GM23248 (cell line): Measurements from ENCODE around the gene MOXD1. TPM values are rescaled to one million over a fixed set of nuclear protein-coding genes. Genes with fewer than 3 reads are reported as not detected.
"Not testable (repeated sequence)": the region's sequence is repeated elsewhere in the genome, so short reads cannot be mapped to it uniquely, and the experiment has no call there.

Experiments
- DNase-seq: peaks from one replicate; pipeline ENCODE4 v3.0.0-alpha.2; 2015
- H2AFZ ChIP-seq: fragments of 200-600 bp; sonication (generic); 2 replicates; pipeline ENCODE4 v1.6.1; 2016; ENCODE audit warnings: antibody characterized with exemption
- H3F3A ChIP-seq: fragments of 200-600 bp; sonication (generic); 2 replicates; pipeline ENCODE4 v1.6.1; 2016; ENCODE audit warnings: mild to moderate bottlenecking, antibody characterized with exemption, mixed run types; ENCODE audit not compliant: insufficient read depth
- H3K27ac ChIP-seq: fragments of 200-600 bp; sonication (generic); 2 replicates; pipeline ENCODE4 v1.5.1; 2016; ENCODE audit warnings: mild to moderate bottlenecking
- H3K27me3 ChIP-seq: fragments of 200-600 bp; sonication (generic); replicated peaks from 2 replicates; pipeline ENCODE4 v1.6.1; 2016; ENCODE audit warnings: mild to moderate bottlenecking; ENCODE audit not compliant: insufficient read depth
- H3K36me3 ChIP-seq: fragments of 200-600 bp; sonication (generic); 2 replicates; pipeline ENCODE4 v1.6.1; 2016; ENCODE audit warnings: low read depth, mild to moderate bottlenecking
- H3K4me1 ChIP-seq: fragments of 200-600 bp; sonication (generic); 2 replicates; pipeline ENCODE4 v1.6.1; 2016; ENCODE audit warnings: mild to moderate bottlenecking; ENCODE audit not compliant: insufficient read depth
- H3K4me2 ChIP-seq: fragments of 200-600 bp; sonication (generic); one replicate; pipeline ENCODE4 v1.6.1; 2016; ENCODE audit warnings: mild to moderate bottlenecking; ENCODE audit not compliant: unreplicated experiment
- H3K4me3 ChIP-seq: fragments of 200-600 bp; sonication (generic); 2 replicates; pipeline ENCODE4 v1.5.1; 2016; ENCODE audit warnings: mild to moderate bottlenecking
- H3K79me2 ChIP-seq: fragments of 200-600 bp; sonication (generic); 2 replicates; pipeline ENCODE4 v1.6.1; 2016; ENCODE audit warnings: mild to moderate bottlenecking; ENCODE audit not compliant: insufficient read depth
- H3K9ac ChIP-seq: fragments of 200-600 bp; sonication (generic); 2 replicates; pipeline ENCODE4 v1.6.1; 2016; ENCODE audit warnings: mild to moderate bottlenecking
- H3K9me2 ChIP-seq: fragments of 200-600 bp; sonication (generic); 2 replicates; pipeline ENCODE4 v1.6.1; 2016; ENCODE audit warnings: mixed run types, mild to moderate bottlenecking, moderate library complexity; ENCODE audit not compliant: insufficient read depth
- H3K9me3 ChIP-seq: fragments of 200-600 bp; sonication (generic); one replicate; pipeline ENCODE4 v1.6.1; 2017; ENCODE audit warnings: low read depth
- H4K20me1 ChIP-seq: fragments of 200-600 bp; sonication (generic); 2 replicates; pipeline ENCODE4 v1.6.0; 2016; ENCODE audit not compliant: insufficient read depth
- EZH2 ChIP-seq: fragments of 200-600 bp; sonication (generic); IDR thresholded peaks from 2 replicates; pipeline ENCODE4 v1.6.1; 2018; ENCODE audit warnings: antibody characterized with exemption, mild to moderate bottlenecking; ENCODE audit not compliant: insufficient read depth, poor library complexity, severe bottlenecking
- EZH2phosphoT487 ChIP-seq: fragments of 200-600 bp; sonication (generic); IDR thresholded peaks from 2 replicates; pipeline ENCODE4 v1.6.1; 2018; ENCODE audit warnings: antibody characterized with exemption, moderate library complexity, mild to moderate bottlenecking, low read depth; ENCODE audit not compliant: insufficient read depth
- whole genome bisulfite sequencing, 2 experiments: methylation state at CpG; one replicate each; pipeline ENCODE4 v1.1.6; 2015 to 2017; ENCODE audit warnings: low lambda C conversion rate in 2 of 2, low coverage in 1 of 2; ENCODE audit errors: missing lambda C conversion rate in 2 of 2; 5-methylcytosine and 5-hydroxymethylcytosine counted together
- in situ Hi-C: fragments of 300-500 bp; cut with MboI; formaldehyde crosslinking; loops from 2 replicates; pipeline ENCODE4 v1.15.0; 2020
- polyA plus RNA-seq: library from polyadenylated mRNA; unstranded; fragments of >200 nt; fragmentation: Nextera tagmentation; extraction: Ambion mirVana; gene quantifications from 2 replicates; pipeline ENCODE4 v1.2.1, GENCODE V29; 2016
- total RNA-seq: library from RNA; depleted of rRNA; stranded (reverse); fragments of >200 nt; shearing (Covaris generic); gene quantifications from 2 replicates; pipeline ENCODE4 v1.2.3, GENCODE V29; 2014

MOXD1 gene
- total and polyA plus RNA-seq, 2 experiments from 2014 or later: 528 to 557 TPM

DNA sequence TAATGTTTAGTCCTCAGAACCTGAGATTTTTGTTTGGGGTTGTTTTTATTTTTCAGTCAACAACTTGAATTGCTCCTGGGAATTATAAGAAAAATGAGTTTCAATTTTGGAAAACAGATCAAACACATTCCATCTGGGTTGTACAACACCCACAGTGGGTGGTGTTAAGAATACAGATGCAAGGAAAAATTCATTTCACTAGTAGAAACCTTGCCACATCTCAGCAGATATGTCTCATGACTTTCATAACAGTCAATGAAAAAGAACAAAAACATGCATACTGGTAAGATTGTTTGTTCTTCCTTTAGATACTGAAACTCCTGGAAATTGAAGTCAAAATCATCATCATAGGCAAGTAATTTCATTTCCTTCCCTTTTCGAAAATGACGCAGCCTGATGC lies 78.9 kb downstream of the MOXD1 start:
- Histone ChIP-seq H3F3A (peaks cover 44% of the 10 kb centered on the region), H3K79me2 (no peaks in the 10 kb centered on the region), H3K9me2 (no peaks in the 10 kb centered on the region), H4K20me1 (no peaks in the 10 kb centered on the region), H3K4me1 (peaks cover 35% of the 10 kb centered on the region), H3K9ac (peak overlapping the region; percentile 15; the same call in 1 of the 2 replicates), H3K9me3 (no peaks in the 10 kb centered on the region), H3K4me3 (no peak overlapping the region), H3K36me3 (peaks cover 41% of the 10 kb centered on the region), H2AFZ (no peak overlapping the region), H3K27ac (peak overlapping the region; percentile 64), H3K27me3 (no peaks in the 10 kb centered on the region), H3K4me2 (peak overlapping the region; percentile 62)
- DNase-seq: peak; percentile 79
- WGBS, 2 experiments: 69 to 71% methylated on average over 2 of the region's 2 CpGs
- no peak for TF ChIP-seq EZH2phosphoT487
- no peak for TF ChIP-seq EZH2
- in situ Hi-C loops: no loop called here

DNA sequence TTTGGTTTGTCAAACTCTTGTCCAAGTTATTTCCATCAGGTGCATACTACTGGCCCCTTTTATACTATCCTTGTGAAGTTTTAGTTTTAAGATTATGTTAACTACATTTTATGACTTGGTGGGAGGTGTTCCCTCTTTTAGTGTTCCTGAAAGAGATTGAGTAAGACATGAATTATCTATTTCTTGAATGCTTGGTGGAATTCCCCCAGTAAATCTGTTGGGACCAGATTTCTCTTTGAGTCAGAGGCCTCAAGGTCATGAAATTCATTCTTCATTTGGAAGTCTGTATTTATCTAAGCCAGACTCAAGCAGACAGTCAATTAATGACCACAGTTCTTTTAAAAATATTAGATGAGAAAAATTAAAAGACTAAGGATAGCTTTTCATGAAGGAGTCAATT lies 81.3 kb downstream of the MOXD1 start:
- Histone ChIP-seq H3K79me2 (peaks cover 5% of the 10 kb centered on the region; the same call in 1 of the 2 replicates), H3F3A (peaks cover 55% of the 10 kb centered on the region), H3K4me1 (peaks cover 35% of the 10 kb centered on the region), H4K20me1 (no peaks in the 10 kb centered on the region), H3K27ac (peak overlapping the region; percentile 8; the same call in 1 of the 2 replicates), H2AFZ (no peak overlapping the region), H3K4me2 (peak overlapping the region; percentile 34), H3K9me3 (peaks cover 5% of the 10 kb centered on the region), H3K27me3 (no peaks in the 10 kb centered on the region), H3K9me2 (no peaks in the 10 kb centered on the region), H3K36me3 (peaks cover 54% of the 10 kb centered on the region), H3K9ac (no peak overlapping the region), H3K4me3 (no peak overlapping the region)
- TF ChIP-seq EZH2phosphoT487 (no peak), EZH2 (no peak)
- in situ Hi-C loops: no loop called here
- peak; percentile 57 for DNase-seq

DNA sequence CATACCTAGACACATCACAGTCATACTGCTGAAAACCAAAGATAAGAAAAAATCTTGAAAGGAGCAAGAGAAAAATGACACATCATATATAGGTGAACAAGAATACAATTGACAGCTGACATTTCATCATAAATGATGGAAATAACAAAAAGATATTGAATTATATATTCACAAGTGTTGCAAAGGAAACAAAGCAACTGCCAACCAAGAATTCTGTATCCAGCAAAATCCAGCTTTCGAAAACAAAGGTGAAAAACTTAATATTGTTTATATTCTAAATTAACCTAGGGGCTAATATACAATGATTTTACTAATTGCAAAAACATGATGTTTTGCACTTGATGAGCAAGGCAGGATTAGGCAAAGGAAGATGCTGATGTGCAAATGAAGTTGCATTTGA lies 84.3 kb downstream of the MOXD1 start:
- Histone ChIP-seq H3F3A (peaks cover 43% of the 10 kb centered on the region; the same call in 1 of the 2 replicates), H2AFZ (no peak overlapping the region), H4K20me1 (no peaks in the 10 kb centered on the region), H3K4me1 (peaks cover 21% of the 10 kb centered on the region), H3K36me3 (peaks cover 81% of the 10 kb centered on the region), H3K4me2 (no peak overlapping the region), H3K9me2 (no peaks in the 10 kb centered on the region), H3K9me3 (peaks cover 5% of the 10 kb centered on the region), H3K4me3 (no peak overlapping the region), H3K27me3 (no peaks in the 10 kb centered on the region), H3K27ac (no peak overlapping the region), H3K79me2 (peaks cover 11% of the 10 kb centered on the region; the same call in 1 of the 2 replicates), H3K9ac (no peak overlapping the region)
- TF ChIP-seq EZH2 (no peak), EZH2phosphoT487 (no peak)
- DNase-seq: no peak
- whole genome bisulfite sequencing, 2 experiments: 95 to 97% methylated on average over 1 of the region's 1 CpG
- in situ Hi-C loops: no loop called here

DNA sequence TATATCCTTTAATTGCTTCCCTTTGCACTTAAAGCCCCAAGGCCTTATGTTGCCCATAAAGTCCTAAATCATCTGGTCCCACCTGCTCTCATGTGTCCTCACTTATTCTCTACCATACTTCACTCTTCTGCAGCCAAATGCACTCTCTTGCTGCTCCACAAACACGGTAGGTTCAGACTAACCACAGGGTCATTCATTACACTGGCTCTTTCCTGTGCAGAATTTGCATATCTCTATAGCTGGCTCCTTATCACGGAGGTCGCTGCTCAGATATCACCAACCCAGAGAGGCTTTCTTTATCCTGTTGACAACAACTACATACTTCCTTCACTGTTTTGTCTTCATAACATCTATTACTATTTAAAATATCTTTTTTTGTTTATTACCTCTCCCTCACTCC lies 86.8 kb downstream of the MOXD1 start:
- Histone ChIP-seq H3K9me2 (no peaks in the 10 kb centered on the region), H3K36me3 (peaks cover 86% of the 10 kb centered on the region), H3K27ac (no peak overlapping the region), H3K79me2 (peaks cover 28% of the 10 kb centered on the region), H4K20me1 (no peaks in the 10 kb centered on the region), H3K4me1 (0 out of 2 replicates have a peak, but pooled peaks cover 4% of the 10 kb centered on the region), H3F3A (peaks cover 34% of the 10 kb centered on the region; the same call in 1 of the 2 replicates), H3K27me3 (no peaks in the 10 kb centered on the region), H3K4me3 (no peak overlapping the region), H3K9me3 (peaks cover 5% of the 10 kb centered on the region), H3K4me2 (no peak overlapping the region), H2AFZ (no peak overlapping the region), H3K9ac (no peak overlapping the region)
- in situ Hi-C loops: no loop called here
- WGBS, 2 experiments: 80 to 84% methylated on average over 3 of the region's 3 CpGs
- DNase-seq: no peak
- TF ChIP-seq EZH2 (no peak), EZH2phosphoT487 (no peak)

DNA sequence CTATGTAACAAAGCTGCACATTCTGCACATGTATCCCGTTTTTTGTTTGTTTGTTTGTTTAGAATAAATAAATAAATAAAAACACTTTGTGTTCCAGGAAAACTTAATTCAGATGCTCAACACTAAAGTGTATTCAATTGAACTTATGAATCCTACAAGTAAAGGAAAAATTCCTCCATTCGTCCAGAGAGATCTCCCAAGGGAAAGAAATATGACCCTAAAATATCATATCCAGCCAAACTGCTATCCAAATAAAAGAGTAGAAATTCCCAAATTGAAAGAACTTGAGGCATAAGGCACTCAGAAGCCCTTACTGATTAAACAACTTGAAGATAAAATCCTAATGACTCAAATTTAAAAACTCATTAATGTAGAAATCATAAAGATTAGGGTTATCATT lies 90.4 kb downstream of the MOXD1 start:
- H3K9ac ChIP-seq: no peak overlapping the region
- no peak overlapping the region for H3K4me3 ChIP-seq
- peaks cover 58% of the 10 kb centered on the region for H3K79me2 ChIP-seq
- no peaks in the 10 kb centered on the region for H3K27me3 ChIP-seq
- no peak overlapping the region for H3K27ac ChIP-seq
- H2AFZ ChIP-seq: no peak overlapping the region
- peaks cover 15% of the 10 kb centered on the region; the same call in 1 of the 2 replicates for H3F3A ChIP-seq
- DNase-seq: no peak
- no peaks in the 10 kb centered on the region for H3K4me1 ChIP-seq
- H3K4me2 ChIP-seq: no peak overlapping the region
- no peaks in the 10 kb centered on the region for H3K9me2 ChIP-seq
- in situ Hi-C loops: no loop called here
- WGBS, 2 experiments: 75 to 78% methylated on average over 2 of the region's 2 CpGs
- peaks cover 3% of the 10 kb centered on the region for H3K9me3 ChIP-seq
- TF ChIP-seq EZH2phosphoT487 (no peak), EZH2 (no peak)
- H3K36me3 ChIP-seq: peaks cover 60% of the 10 kb centered on the region
- H4K20me1 ChIP-seq: no peaks in the 10 kb centered on the region

DNA sequence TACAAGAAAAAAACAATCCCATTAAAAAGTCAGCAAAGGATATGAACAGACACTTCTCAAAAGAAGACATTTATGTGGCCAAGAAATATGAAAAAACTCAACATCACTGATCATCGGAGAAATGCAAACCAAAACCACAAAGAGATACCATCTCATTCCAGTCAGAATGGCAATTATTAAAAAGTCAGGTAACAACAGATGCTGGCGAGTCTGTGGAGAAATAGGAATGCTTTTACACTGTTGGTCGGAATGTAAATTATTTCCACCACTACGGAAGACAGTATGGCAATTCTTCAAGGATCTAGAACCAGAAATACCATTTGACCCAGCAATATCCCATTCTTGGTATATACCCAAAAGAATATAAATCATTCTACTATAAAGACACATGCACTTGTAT lies 91.1 kb downstream of the MOXD1 start:
- H3K27me3 ChIP-seq, H3K9ac ChIP-seq, H3K27ac ChIP-seq, DNase-seq, H3K9me3 ChIP-seq, H4K20me1 ChIP-seq, in situ Hi-C loops, H3K9me2 ChIP-seq, H3K4me2 ChIP-seq, H2AFZ ChIP-seq, H3K4me3 ChIP-seq, H3K4me1 ChIP-seq: not testable (repeated sequence)
- H3K36me3 ChIP-seq: peaks cover 52% of the 10 kb centered on the region
- H3F3A ChIP-seq: peaks cover 14% of the 10 kb centered on the region; the same call in 1 of the 2 replicates
- peaks cover 66% of the 10 kb centered on the region for H3K79me2 ChIP-seq
- 87% methylated on average over 4 of the region's 4 CpGs for WGBS, 2 experiments
